OCI-LY1 (cell line): ENCODE measurements around the gene ST6GALNAC3.

Experiments
- H2AFZ ChIP-seq: fragments of 200-600 bp; sonication (generic), shearing (Covaris generic); 2 replicates; pipeline ENCODE4 v1.6.0; 2014; ENCODE audit warnings: antibody characterized with exemption, mild to moderate bottlenecking, low read length
- H3F3A ChIP-seq: fragments of 200-600 bp; sonication (generic), shearing (Covaris generic); 2 replicates; pipeline ENCODE4 v1.6.0; 2014; ENCODE audit warnings: mild to moderate bottlenecking, antibody characterized with exemption, low read length, moderate library complexity; ENCODE audit not compliant: insufficient read depth
- H3K27ac ChIP-seq: fragments of 200-600 bp; sonication (generic); 2 replicates; pipeline ENCODE4 v1.5.1; 2014; ENCODE audit warnings: low read length, mixed run types, mild to moderate bottlenecking, low read depth; ENCODE audit not compliant: poor library complexity, severe bottlenecking
- H3K27me3 ChIP-seq: fragments of 200-600 bp; sonication (generic); 2 replicates; pipeline ENCODE4 v1.6.0; 2014; ENCODE audit warnings: antibody characterized with exemption, mild to moderate bottlenecking, low read length, moderate library complexity; ENCODE audit not compliant: insufficient read depth
- H3K36me3 ChIP-seq: fragments of 200-600 bp; sonication (generic); 2 replicates; pipeline ENCODE4 v1.6.1; 2014; ENCODE audit warnings: mild to moderate bottlenecking, antibody characterized with exemption, low read length, moderate library complexity, mixed read lengths; ENCODE audit not compliant: insufficient read depth
- H3K4me1 ChIP-seq: fragments of 200-600 bp; sonication (generic); 2 replicates; pipeline ENCODE4 v1.5.1; 2014; ENCODE audit warnings: mild to moderate bottlenecking, low read length, moderate library complexity; ENCODE audit not compliant: insufficient read depth, severe bottlenecking
- H3K4me2 ChIP-seq: fragments of 200-600 bp; sonication (generic), shearing (Covaris generic); 2 replicates; pipeline ENCODE4 v1.6.1; 2014; ENCODE audit warnings: low read length
- H3K4me3 ChIP-seq: fragments of 200-600 bp; sonication (generic); 2 replicates; pipeline ENCODE4 v1.5.1; 2014; ENCODE audit warnings: low read length, low read depth, mild to moderate bottlenecking, mixed read lengths; ENCODE audit not compliant: poor library complexity, severe bottlenecking
- H3K79me2 ChIP-seq: fragments of 200-600 bp; shearing (Covaris generic); 2 replicates; pipeline ENCODE4 v1.6.1; 2016; ENCODE audit warnings: mixed run types, low read length, mixed read lengths; ENCODE audit not compliant: insufficient read depth
- H3K9ac ChIP-seq: fragments of 200-600 bp; sonication (generic), shearing (Covaris generic); 2 replicates; pipeline ENCODE4 v1.6.1; 2014; ENCODE audit warnings: mild to moderate bottlenecking, low read length, mixed read lengths
- H3K9me2 ChIP-seq: fragments of 200-600 bp; sonication (generic), shearing (Covaris generic); 2 replicates; pipeline ENCODE4 v1.6.1; 2014; ENCODE audit warnings: low read depth, mild to moderate bottlenecking, low read length, mixed read lengths
- H3K9me3 ChIP-seq: fragments of 200-600 bp; shearing (Covaris generic); 2 replicates; pipeline ENCODE4 v1.6.1; 2014; ENCODE audit warnings: low read length, mixed read lengths
- H4K20me1 ChIP-seq: fragments of 200-600 bp; sonication (generic), shearing (Covaris generic); 2 replicates; pipeline ENCODE4 v1.6.0; 2016; ENCODE audit warnings: mild to moderate bottlenecking, low read length; ENCODE audit not compliant: insufficient read depth
- EZH2 ChIP-seq: fragments of 200-600 bp; sonication (generic), shearing (Covaris generic); IDR thresholded peaks from 2 replicates; pipeline ENCODE4 v1.8.0; 2017; ENCODE audit warnings: borderline replicate concordance, mixed run types, mild to moderate bottlenecking, antibody characterized with exemption, low read length, moderate library complexity, mixed read lengths
- TF ChIP-seq, protein P1 (sequence below): fragments of 200-600 bp; sonication (generic), shearing (Covaris generic); IDR thresholded peaks from 2 replicates; pipeline ENCODE4 v1.5.1; 2017; ENCODE audit warnings: mild to moderate bottlenecking, antibody characterized with exemption, low read length, moderate library complexity, mixed read lengths

The ST6GALNAC3 gene

DNA sequence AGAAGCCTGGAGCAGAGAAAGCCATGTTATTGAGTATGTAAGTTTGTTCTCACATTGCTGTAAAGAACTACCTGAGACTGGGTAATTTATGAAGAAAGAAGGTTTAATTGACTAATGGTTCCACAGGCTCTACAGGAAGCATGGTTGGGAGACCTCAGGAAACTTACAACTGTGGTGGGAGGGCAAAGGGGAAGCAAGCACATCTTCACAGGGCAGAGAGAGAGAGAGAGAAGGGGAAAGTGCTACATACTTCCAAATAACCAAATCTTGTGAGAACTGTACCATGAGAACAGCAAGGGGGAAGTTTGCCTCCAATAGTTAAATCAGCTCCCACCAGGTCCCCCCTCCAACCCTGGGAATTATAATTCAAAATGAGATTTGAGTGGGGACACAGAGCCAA lies 302.7 kb downstream of the ST6GALNAC3 start:
- Histone ChIP-seq H3K4me3 (no peak overlapping the region), H3K79me2 (no peaks in the 10 kb centered on the region), H3K4me1 (no peaks in the 10 kb centered on the region), H3K36me3 (no peaks in the 10 kb centered on the region), H3K9me3 (no peaks in the 10 kb centered on the region), H3K9me2 (no peaks in the 10 kb centered on the region), H4K20me1 (no peaks in the 10 kb centered on the region), H3K4me2 (no peak overlapping the region), H2AFZ (no peak overlapping the region), H3K9ac (no peak overlapping the region), H3K27ac (no peak overlapping the region), H3F3A (no peaks in the 10 kb centered on the region), H3K27me3 (no peaks in the 10 kb centered on the region)
- TF ChIP-seq, protein P1, sequence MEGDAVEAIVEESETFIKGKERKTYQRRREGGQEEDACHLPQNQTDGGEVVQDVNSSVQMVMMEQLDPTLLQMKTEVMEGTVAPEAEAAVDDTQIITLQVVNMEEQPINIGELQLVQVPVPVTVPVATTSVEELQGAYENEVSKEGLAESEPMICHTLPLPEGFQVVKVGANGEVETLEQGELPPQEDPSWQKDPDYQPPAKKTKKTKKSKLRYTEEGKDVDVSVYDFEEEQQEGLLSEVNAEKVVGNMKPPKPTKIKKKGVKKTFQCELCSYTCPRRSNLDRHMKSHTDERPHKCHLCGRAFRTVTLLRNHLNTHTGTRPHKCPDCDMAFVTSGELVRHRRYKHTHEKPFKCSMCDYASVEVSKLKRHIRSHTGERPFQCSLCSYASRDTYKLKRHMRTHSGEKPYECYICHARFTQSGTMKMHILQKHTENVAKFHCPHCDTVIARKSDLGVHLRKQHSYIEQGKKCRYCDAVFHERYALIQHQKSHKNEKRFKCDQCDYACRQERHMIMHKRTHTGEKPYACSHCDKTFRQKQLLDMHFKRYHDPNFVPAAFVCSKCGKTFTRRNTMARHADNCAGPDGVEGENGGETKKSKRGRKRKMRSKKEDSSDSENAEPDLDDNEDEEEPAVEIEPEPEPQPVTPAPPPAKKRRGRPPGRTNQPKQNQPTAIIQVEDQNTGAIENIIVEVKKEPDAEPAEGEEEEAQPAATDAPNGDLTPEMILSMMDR: no peak
- TF ChIP-seq EZH2: no peak

DNA sequence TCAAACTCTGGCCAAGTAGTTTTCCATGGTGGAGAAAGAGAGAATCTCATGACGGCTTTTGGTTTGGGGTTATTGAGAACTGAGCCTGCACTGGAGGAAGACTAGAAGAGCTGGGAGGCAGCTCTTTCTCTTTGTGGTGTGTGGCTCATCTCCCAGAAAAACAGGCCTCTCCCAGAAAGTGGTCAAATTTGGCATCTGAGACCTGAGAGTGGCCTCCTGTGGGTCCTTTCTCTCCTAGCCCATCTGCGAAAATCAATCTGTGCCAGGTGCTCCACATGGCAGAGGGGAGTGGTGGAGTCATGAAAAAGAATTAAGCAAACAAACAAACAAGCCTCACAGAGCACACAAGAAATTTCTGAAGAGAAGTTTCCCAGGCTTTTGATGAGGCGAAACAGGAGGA lies 305.0 kb downstream of the ST6GALNAC3 start:
- TF ChIP-seq, protein P1: no peak
- Histone ChIP-seq H3K4me1 (no peaks in the 10 kb centered on the region), H4K20me1 (no peaks in the 10 kb centered on the region), H3K27me3 (no peaks in the 10 kb centered on the region), H3K4me3 (no peak overlapping the region), H2AFZ (no peak overlapping the region), H3K27ac (no peak overlapping the region), H3K4me2 (no peak overlapping the region), H3K36me3 (no peaks in the 10 kb centered on the region), H3K9me3 (no peaks in the 10 kb centered on the region), H3K9me2 (no peaks in the 10 kb centered on the region), H3F3A (no peaks in the 10 kb centered on the region), H3K9ac (no peak overlapping the region), H3K79me2 (no peaks in the 10 kb centered on the region)

DNA sequence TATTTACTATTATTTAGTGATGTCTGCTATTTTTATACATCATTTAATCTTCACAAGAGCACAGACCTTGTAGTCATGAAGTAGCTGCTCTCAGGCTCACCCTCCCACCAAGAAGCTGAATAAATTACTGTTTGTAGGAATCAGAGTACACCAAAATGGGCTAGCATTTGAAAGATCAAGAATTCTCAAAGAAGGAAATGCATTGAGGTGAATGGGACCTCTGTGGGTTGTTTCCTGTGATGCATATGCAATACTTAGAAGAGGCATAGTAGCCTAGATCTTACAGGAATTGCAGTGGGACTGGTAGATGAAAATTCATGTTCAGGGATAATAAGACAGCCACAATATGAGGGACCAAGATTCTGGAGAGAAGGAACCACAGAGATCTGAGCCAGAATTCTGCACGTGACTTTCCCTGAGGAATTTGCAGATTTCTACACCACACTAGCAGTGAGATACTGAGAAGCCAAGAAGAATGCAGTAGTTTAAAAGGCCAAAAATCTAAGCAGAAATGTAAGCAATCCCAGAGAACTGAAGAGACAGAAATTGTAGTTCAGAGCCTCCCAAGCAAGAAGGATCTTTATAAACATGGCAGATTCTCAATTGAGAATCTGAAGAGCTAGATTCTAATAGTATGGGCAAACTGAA lies 307.0 kb downstream of the ST6GALNAC3 start:
- Histone ChIP-seq H3K4me3 (no peak overlapping the region), H3F3A (no peaks in the 10 kb centered on the region), H3K4me1 (no peaks in the 10 kb centered on the region), H3K9me3 (no peaks in the 10 kb centered on the region), H3K27ac (no peak overlapping the region), H3K4me2 (no peak overlapping the region), H3K9me2 (no peaks in the 10 kb centered on the region), H4K20me1 (no peaks in the 10 kb centered on the region), H3K79me2 (no peaks in the 10 kb centered on the region), H2AFZ (no peak overlapping the region), H3K36me3 (no peaks in the 10 kb centered on the region), H3K9ac (no peak overlapping the region), H3K27me3 (no peaks in the 10 kb centered on the region)
- no peak for TF ChIP-seq EZH2
- TF ChIP-seq, protein P1: no peak
